GM12878 (cell line): ENCODE results near the gene CMTM4. TPM values are rescaled to one million over a fixed set of nuclear protein-coding genes. Genes with fewer than 3 reads are reported as not detected.

Experiments used
- BMI1 ChIP-seq: fragments of 450-650 bp; IDR thresholded peaks from 2 replicates; pipeline ENCODE4 v1.6.1; 2016; ENCODE audit warnings: mild to moderate bottlenecking, moderate library complexity, borderline replicate concordance
- DPF2 ChIP-seq: fragments of 450-650 bp; IDR thresholded peaks from 2 replicates; pipeline ENCODE4 v1.6.1; 2017; ENCODE audit warnings: mild to moderate bottlenecking
- EGR1 ChIP-seq, 2 experiments: IDR thresholded peaks; 1 replicate in 1 of 2; 2 replicates in 1 of 2; pipeline ENCODE4 v1.6.1; 2011 to 2012; ENCODE audit warnings: low read depth in 2 of 2, low read length in 2 of 2, borderline replicate concordance in 1 of 2, mild to moderate bottlenecking in 1 of 2, moderate library complexity in 1 of 2
- HDGF ChIP-seq: fragments of 450-650 bp; IDR thresholded peaks from 2 replicates; pipeline ENCODE4 v1.6.1; 2016; ENCODE audit warnings: antibody characterized with exemption
- IKZF1 ChIP-seq: fragments of 450-650 bp; conservative IDR thresholded peaks from 2 replicates; pipeline ENCODE4 v1.6.1; 2017; ENCODE audit warnings: antibody characterized with exemption, mild to moderate bottlenecking
- MTA2 ChIP-seq: fragments of 450-650 bp; IDR thresholded peaks from 2 replicates; pipeline ENCODE4 v1.6.1; 2016; ENCODE audit warnings: low read depth, mild to moderate bottlenecking, moderate library complexity
- MTA3 ChIP-seq: IDR thresholded peaks from 2 replicates; pipeline ENCODE4 v1.6.1; 2012; ENCODE audit warnings: low read length, inconsistent platforms, borderline replicate concordance
- POLR2AphosphoS5 ChIP-seq: IDR thresholded peaks from 2 replicates; pipeline ENCODE4 v1.6.1; 2011; ENCODE audit warnings: mild to moderate bottlenecking, low read length, inconsistent platforms
- RELA ChIP-seq: fragments of 450-650 bp; IDR thresholded peaks from 2 replicates; pipeline ENCODE4 v1.8.0; 2014; ENCODE audit warnings: borderline replicate concordance; ENCODE audit not compliant: partially characterized antibody
- RFX5 ChIP-seq: IDR thresholded peaks from 2 replicates; pipeline ENCODE4 v1.6.1; 2011; ENCODE audit warnings: low read depth, low read length, improper control_type of control experiment
- SIN3A ChIP-seq: IDR thresholded peaks from 2 replicates; pipeline ENCODE4 v1.6.1; 2012; ENCODE audit warnings: low read depth, low read length, improper control_type of control experiment
- SMC3 ChIP-seq: IDR thresholded peaks from 2 replicates; pipeline ENCODE4 v1.6.1; 2011; ENCODE audit warnings: low read length, improper control_type of control experiment, borderline replicate concordance
- SRF ChIP-seq, 2 experiments: IDR thresholded peaks; 2 replicates each; pipeline ENCODE4 v1.6.1; 2011; ENCODE audit warnings: low read depth in 2 of 2, low read length in 2 of 2, mild to moderate bottlenecking in 1 of 2, moderate library complexity in 1 of 2
- TAF1 ChIP-seq: IDR thresholded peaks from 2 replicates; pipeline ENCODE4 v1.6.1; 2011; ENCODE audit warnings: mild to moderate bottlenecking, low read depth, low read length, borderline replicate concordance
- TBL1XR1 ChIP-seq: IDR thresholded peaks from 2 replicates; pipeline ENCODE4 v1.6.1; 2012; ENCODE audit warnings: low read depth, low read length, improper control_type of control experiment
- TCF7 ChIP-seq: IDR thresholded peaks from 2 replicates; pipeline ENCODE4 v1.6.1; 2014; ENCODE audit warnings: antibody characterized with exemption, borderline replicate concordance
- ZBED1 ChIP-seq: IDR thresholded peaks from 2 replicates; pipeline ENCODE4 v1.6.1; 2016; ENCODE audit warnings: borderline replicate concordance
- polyA plus RNA-seq, 11 experiments: library from polyadenylated mRNA; depleted of rRNA in 4 of 11; unstranded in 6 of 11; stranded (reverse) in 5 of 11; fragments of >200 nt; fragmentation: Nextera tagmentation in 4 of 11; fragmentation: Illumina TruSeq in 1 of 11; extraction: Ambion mirVana in 4 of 11; extraction: Trizol in 1 of 11; gene quantifications; 1 replicate in 1 of 11; 2 replicates in 10 of 11; pipeline versions ENCODE4 v1.2.1 to v1.2.3, GENCODE V29; 2011 to 2016; ENCODE audit warnings: inconsistent platforms in 2 of 11, missing spikeins in 2 of 11, low read depth in 1 of 11
- total RNA-seq, 4 experiments: library from RNA; depleted of rRNA in 3 of 4; stranded (reverse); fragments of >200 nt in 3 of 4; fragmentation: Illumina TruSeq in 1 of 4; extraction: Trizol in 1 of 4; gene quantifications; 2 replicates each; pipeline versions ENCODE4 v1.2.1 to v1.2.3, GENCODE V29; 2013 to 2021
- TF ChIP-seq, protein P1 (sequence below): fragments of 450-650 bp; conservative IDR thresholded peaks from 2 replicates; pipeline ENCODE4 v1.6.1; 2017; ENCODE audit warnings: mild to moderate bottlenecking, moderate library complexity
- TF ChIP-seq, protein P2 (sequence below): fragments of 450-650 bp; IDR thresholded peaks from 2 replicates; pipeline ENCODE4 v1.6.1; 2016; ENCODE audit warnings: mild to moderate bottlenecking
- TF ChIP-seq, protein P3 (sequence below): fragments of 450-650 bp; IDR thresholded peaks from 2 replicates; pipeline ENCODE4 v1.6.1; 2017; ENCODE audit warnings: borderline replicate concordance
- TF ChIP-seq, protein P4 (sequence below): IDR thresholded peaks from 2 replicates; pipeline ENCODE4 v1.6.1; 2011; ENCODE audit warnings: low read depth, low read length, improper control_type of control experiment, borderline replicate concordance
- TF ChIP-seq, protein P5 (sequence below): fragments of 450-650 bp; IDR thresholded peaks from 2 replicates; pipeline ENCODE4 v1.6.1; 2018; ENCODE audit warnings: borderline replicate concordance, mild to moderate bottlenecking; ENCODE audit not compliant: partially characterized antibody

The CMTM4 gene
- total and polyA plus RNA-seq, 10 of the 15 experiments (the other 5 are each of a cell fraction or from before 2014, with no cell fraction given): 0.02 to 0.43 (median 0.15) TPM; not detected in 2

DNA sequence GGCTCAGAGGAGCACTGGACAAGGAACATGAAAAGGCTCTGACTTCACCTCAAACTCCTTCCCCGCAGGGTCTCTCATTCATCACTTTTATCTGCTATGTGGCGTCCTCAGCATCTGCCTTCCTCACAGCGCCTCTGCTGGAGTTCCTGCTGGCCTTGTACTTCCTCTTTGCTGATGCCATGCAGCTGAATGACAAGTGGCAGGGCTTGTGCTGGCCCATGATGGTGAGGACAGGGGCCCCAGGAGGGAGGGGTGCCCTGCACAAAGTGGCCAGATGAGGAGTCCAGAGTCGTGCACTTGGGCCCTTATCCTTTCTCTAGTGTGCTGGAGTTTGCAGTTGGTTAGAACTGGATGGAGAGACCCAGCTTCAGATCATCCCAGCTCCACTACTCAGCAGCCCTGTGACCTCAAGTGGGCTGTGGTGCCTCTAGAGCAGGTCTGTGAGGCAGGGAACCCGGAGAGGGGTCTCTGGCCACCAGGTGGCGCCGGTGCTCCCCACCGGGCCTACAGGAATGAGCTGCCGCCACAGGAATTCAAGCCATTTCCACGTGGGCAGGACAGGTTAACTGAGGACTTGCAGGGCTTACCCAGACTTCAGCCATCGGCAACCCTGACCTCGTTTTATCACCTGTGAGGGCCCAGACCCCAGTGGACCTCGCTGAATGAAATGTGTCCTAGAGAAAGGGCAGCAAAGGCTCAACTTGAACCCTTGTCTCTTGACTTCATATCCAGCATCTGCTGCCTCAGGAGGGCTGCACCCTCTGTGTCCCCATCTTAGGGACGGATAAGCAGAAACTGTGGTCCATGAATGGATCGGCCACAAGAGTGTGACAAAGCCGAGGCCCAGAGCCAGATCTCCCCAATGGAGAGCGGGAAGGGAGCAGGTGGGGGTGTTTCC, 88.1 kb downstream of the CMTM4 start (continued):
- TF ChIP-seq, protein P1, sequence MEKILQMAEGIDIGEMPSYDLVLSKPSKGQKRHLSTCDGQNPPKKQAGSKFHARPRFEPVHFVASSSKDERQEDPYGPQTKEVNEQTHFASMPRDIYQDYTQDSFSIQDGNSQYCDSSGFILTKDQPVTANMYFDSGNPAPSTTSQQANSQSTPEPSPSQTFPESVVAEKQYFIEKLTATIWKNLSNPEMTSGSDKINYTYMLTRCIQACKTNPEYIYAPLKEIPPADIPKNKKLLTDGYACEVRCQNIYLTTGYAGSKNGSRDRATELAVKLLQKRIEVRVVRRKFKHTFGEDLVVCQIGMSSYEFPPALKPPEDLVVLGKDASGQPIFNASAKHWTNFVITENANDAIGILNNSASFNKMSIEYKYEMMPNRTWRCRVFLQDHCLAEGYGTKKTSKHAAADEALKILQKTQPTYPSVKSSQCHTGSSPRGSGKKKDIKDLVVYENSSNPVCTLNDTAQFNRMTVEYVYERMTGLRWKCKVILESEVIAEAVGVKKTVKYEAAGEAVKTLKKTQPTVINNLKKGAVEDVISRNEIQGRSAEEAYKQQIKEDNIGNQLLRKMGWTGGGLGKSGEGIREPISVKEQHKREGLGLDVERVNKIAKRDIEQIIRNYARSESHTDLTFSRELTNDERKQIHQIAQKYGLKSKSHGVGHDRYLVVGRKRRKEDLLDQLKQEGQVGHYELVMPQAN: 0 out of 2 replicates have a peak, but pooled peaks have one; percentile 31
- TF ChIP-seq BMI1 (no peak), TAF1 (no peak), TBL1XR1 (no peak), TCF7 (no peak), RFX5 (no peak), HDGF (no peak), POLR2AphosphoS5 (no peak), DPF2 (0 out of 2 replicates have a peak, but pooled peaks have one; percentile 29), MTA2 (no peak), RELA (no peak), ZBED1 (no peak), EGR1 (IDR thresholded peaks at IDR 0.05; ENCODE audit: borderline replicate concordance in 1 of 2, low read depth in 2 of 2, low read length in 2 of 2) (no peak), SIN3A (no peak), MTA3 (no peak), SRF (IDR thresholded peaks at IDR 0.05; ENCODE audit: low read depth in 2 of 2, low read length in 2 of 2) (no peak), IKZF1 (peak; percentile 49), SMC3 (peak; percentile 74)
- TF ChIP-seq, protein P2, sequence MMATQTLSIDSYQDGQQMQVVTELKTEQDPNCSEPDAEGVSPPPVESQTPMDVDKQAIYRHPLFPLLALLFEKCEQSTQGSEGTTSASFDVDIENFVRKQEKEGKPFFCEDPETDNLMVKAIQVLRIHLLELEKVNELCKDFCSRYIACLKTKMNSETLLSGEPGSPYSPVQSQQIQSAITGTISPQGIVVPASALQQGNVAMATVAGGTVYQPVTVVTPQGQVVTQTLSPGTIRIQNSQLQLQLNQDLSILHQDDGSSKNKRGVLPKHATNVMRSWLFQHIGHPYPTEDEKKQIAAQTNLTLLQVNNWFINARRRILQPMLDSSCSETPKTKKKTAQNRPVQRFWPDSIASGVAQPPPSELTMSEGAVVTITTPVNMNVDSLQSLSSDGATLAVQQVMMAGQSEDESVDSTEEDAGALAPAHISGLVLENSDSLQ: no peak
- TF ChIP-seq, protein P3, sequence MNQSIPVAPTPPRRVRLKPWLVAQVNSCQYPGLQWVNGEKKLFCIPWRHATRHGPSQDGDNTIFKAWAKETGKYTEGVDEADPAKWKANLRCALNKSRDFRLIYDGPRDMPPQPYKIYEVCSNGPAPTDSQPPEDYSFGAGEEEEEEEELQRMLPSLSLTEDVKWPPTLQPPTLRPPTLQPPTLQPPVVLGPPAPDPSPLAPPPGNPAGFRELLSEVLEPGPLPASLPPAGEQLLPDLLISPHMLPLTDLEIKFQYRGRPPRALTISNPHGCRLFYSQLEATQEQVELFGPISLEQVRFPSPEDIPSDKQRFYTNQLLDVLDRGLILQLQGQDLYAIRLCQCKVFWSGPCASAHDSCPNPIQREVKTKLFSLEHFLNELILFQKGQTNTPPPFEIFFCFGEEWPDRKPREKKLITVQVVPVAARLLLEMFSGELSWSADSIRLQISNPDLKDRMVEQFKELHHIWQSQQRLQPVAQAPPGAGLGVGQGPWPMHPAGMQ: no peak
- TF ChIP-seq, protein P4, sequence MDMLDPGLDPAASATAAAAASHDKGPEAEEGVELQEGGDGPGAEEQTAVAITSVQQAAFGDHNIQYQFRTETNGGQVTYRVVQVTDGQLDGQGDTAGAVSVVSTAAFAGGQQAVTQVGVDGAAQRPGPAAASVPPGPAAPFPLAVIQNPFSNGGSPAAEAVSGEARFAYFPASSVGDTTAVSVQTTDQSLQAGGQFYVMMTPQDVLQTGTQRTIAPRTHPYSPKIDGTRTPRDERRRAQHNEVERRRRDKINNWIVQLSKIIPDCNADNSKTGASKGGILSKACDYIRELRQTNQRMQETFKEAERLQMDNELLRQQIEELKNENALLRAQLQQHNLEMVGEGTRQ: no peak
- TF ChIP-seq, protein P5, sequence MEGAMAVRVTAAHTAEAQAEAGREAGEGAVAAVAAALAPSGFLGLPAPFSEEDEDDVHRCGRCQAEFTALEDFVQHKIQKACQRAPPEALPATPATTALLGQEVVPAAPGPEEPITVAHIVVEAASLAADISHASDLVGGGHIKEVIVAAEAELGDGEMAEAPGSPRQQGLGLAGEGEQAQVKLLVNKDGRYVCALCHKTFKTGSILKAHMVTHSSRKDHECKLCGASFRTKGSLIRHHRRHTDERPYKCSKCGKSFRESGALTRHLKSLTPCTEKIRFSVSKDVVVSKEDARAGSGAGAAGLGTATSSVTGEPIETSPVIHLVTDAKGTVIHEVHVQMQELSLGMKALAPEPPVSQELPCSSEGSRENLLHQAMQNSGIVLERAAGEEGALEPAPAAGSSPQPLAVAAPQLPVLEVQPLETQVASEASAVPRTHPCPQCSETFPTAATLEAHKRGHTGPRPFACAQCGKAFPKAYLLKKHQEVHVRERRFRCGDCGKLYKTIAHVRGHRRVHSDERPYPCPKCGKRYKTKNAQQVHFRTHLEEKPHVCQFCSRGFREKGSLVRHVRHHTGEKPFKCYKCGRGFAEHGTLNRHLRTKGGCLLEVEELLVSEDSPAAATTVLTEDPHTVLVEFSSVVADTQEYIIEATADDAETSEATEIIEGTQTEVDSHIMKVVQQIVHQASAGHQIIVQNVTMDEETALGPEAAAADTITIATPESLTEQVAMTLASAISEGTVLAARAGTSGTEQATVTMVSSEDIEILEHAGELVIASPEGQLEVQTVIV: no peak
